GM10248 (cell line): Measurements from ENCODE around the gene PDGFD.

Experiments
- CTCF ChIA-PET: fragments of 300-600 bp; sonication (Branson Sonifier 250); formaldehyde crosslinking; extraction: SDS; loops from one replicate; lab custom pipeline; 2021; ENCODE audit warnings: antibody characterized with exemption; lab: Yijun Ruan, JAX
- POLR2A ChIA-PET: fragments of 350-650 bp; sonication (Branson Sonifier 250); formaldehyde crosslinking; extraction: SDS; loops from one replicate; lab custom pipeline; 2020; ENCODE audit warnings: antibody characterized with exemption; lab: Yijun Ruan, JAX
- DNase-seq: peaks from one replicate; pipeline ENCODE4 v3.0.0; 2012; ENCODE audit errors: extremely low spot score
- TF ChIP-seq, protein P1 (sequence below): IDR thresholded peaks from 2 replicates; pipeline ENCODE4 v1.5.1; 2012; ENCODE audit warnings: mild to moderate bottlenecking, low read depth; ENCODE audit errors: extremely low read depth, missing control alignments, control extremely low read depth

PDGFD gene

DNA sequence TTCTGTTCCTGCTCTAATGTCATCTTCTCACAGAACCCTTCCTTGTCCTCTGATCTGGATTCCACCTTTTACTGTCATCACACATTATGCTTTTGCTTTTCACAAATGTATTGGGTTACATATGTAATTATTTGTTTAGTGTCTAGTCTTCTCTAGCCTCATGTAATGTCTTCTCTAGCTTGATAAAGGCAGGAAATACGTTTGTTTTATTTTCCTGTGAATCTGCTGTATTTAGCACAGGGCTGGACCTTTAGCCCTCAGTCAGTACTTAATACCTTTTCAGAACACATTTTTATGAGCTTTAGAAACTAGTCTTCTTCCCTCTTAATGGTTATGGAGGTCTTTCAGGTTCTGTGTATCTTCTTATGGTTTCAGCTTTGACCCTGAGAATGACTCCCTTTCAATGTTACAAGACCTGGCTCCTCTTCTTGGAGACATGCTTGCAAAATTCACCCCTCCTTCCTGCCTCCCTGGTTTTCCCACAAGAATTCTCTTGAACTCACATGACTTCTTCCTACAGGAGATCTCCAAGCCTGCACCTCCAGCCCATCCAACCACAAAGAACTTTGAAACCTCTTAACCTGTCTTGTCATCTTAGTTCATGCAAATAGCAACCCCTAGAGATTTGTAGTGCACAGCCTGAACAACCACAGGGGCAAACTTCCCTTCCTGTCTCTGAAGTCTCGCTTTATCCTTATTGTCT is 260.2 kb downstream of the PDGFD start:
- no peak for DNase-seq
- TF ChIP-seq, protein P1, sequence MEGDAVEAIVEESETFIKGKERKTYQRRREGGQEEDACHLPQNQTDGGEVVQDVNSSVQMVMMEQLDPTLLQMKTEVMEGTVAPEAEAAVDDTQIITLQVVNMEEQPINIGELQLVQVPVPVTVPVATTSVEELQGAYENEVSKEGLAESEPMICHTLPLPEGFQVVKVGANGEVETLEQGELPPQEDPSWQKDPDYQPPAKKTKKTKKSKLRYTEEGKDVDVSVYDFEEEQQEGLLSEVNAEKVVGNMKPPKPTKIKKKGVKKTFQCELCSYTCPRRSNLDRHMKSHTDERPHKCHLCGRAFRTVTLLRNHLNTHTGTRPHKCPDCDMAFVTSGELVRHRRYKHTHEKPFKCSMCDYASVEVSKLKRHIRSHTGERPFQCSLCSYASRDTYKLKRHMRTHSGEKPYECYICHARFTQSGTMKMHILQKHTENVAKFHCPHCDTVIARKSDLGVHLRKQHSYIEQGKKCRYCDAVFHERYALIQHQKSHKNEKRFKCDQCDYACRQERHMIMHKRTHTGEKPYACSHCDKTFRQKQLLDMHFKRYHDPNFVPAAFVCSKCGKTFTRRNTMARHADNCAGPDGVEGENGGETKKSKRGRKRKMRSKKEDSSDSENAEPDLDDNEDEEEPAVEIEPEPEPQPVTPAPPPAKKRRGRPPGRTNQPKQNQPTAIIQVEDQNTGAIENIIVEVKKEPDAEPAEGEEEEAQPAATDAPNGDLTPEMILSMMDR = no peak
- ChIA-PET CTCF (interaction anchor here (1.4 kb wide), 1 partner anchor 17 kb away, joined by 5 read pairs; no protein-coding TSS in a partner anchor), POLR2A (no interaction called here)

DNA sequence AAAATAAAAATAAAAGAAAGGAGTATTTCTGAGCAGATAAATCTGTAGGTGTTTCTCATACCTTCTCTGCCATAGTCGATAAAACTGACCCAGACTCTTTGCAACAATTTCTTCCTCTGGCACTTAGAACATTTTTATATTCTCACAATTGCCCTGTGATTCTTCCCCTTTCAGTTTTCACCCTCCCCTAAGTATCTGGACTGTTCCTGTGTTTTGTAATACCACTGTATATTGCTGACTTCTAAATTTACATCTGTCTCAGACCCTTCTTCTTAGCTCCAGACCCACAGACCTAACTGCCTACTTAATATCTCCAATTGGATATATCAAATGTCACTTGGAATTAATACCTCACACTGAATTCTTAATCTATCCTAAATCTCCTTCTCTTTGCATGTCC is 261.0 kb downstream of the PDGFD start:
- ChIA-PET CTCF (interaction anchor here (1.4 kb wide), 1 partner anchor 16 kb away, joined by 5 read pairs; no protein-coding TSS in a partner anchor), POLR2A (no interaction called here)
- TF ChIP-seq, protein P1 = no peak
- no peak for DNase-seq

DNA sequence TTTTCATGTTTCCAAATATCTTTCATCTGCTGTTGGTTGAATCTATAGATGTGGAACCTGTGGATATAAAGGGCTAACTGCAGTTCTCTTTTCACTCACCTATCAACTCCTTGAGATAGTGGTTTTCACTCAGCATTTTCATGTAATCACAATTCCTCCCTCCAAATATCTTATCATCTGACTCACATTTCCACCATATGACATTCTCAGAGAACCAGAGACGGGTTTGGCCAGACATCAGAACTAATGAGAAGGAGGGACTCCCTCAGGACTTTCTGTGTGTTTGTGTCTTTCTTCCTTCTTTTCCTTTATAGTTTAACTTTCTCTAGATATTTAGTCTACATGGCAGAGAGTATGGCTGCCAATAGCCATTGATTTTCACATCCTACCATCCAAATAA is 262.3 kb downstream of the PDGFD start:
- CTCF ChIA-PET = no interaction called here
- DNase-seq = no peak
- POLR2A ChIA-PET = no interaction called here
- TF ChIP-seq, protein P1 = no peak

DNA sequence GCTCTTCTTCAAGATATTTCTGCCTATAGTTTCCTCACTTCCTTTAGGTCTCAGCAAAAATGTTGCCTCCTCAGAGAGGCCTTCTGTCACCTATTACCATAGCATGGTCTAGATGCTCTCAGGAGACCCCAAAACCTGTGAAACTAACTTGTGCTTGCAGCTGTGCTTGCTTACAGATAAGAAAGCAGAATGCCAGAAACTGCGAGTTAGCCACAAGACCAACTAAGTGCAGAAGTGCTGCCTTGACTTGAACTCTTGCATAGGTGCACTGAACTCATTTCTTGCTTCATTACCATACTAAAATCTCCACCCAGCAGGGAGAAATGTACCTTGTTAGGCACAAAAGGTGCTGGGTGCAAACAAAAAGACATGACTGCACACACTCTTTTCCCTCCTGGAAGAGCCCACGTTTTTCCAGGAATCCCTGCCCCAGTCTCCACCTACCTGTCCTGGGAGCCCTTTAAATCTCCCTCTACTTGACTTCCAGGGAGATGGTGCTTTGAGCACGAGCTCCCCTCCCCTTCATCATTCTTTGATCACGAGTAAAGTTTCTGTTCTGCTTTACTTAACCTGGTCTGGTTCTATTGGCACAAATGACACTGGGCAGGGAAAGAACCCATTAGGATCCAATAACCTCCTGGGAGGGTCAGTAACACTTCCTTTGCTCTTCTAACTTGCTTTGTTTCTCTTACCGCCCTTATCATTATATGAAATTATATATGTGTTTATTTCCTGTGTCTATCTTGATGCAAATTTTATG is 265.2 kb downstream of the PDGFD start:
- POLR2A ChIA-PET = no interaction called here
- TF ChIP-seq, protein P1 = no peak
- DNase-seq = no peak
- CTCF ChIA-PET = interaction anchor here (1.0 to 1.8 kb wide), 4 partner anchors 9 to 16 kb away, joined by 3 to 5 read pairs (median 4); no protein-coding TSS in a partner anchor

DNA sequence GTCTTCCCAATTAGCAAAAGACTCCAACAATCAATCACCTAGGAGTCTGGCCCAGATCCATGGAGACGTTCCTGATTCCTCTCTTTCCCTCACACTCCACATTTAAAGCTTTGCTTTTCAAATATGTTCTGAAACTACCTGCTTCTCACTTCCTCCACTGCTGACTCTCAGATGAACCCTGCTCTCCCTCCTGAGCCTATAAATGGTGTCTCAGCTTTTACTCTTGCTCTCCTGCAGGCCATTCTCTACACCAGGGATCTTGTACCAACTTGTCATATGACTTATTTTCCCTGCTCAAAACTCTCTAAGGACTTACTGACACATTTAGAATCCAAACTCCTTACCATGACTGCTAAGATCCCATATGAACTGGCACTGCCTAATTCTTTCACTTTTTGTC is 265.9 kb downstream of the PDGFD start:
- ChIA-PET POLR2A (interaction anchor here (0.6 kb wide), 1 partner anchor 64 kb away, joined by 10 read pairs; no protein-coding TSS in a partner anchor), CTCF (interaction anchor here (1.0 to 1.2 kb wide), 2 partner anchors 10 to 15 kb away, joined by 3 to 4 read pairs; no protein-coding TSS in a partner anchor)
- TF ChIP-seq, protein P1 = no peak
- DNase-seq = peak; percentile 29

DNA sequence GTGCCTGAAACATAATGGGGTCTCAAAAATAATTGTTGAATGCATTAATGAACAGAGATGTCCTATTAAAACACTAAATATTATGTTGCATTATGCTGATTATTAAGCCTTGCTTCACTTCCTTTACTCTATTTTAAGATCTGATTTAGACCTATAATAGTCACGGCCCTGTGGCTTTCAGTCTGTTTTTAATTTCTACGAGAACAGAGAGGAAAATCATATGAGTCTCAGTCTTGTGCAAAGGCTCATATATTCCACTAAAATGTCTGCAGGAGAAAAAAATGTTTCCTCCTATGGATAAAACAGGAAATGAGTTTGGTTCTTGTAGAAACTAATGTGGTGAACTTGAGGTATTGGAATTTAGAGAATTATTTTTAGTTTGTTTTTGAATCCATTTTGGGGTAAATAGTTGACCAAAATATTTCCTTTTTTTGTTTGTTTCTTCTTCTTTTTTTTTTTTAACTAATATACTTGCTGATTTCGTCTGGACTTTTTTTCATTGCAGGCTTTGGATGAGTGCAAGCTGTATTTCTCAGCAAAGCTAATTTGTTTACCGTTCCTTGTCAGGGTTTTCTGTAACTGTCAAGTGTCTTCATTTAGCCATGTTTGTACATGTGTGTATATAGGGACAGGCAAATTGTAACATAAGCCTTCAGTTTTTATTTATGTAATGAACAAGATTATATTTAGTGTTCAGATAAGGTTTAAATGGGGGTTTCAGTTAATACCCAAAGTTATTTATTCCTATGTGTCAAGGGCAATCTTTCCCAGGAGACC is 266.6 kb downstream of the PDGFD start:
- ChIA-PET CTCF (interaction anchor here (1.0 kb wide), 1 partner anchor 14 kb away, joined by 3 read pairs; no protein-coding TSS in a partner anchor), POLR2A (interaction anchor here (0.6 kb wide), 1 partner anchor 63 kb away, joined by 10 read pairs; no protein-coding TSS in a partner anchor)
- no peak for DNase-seq
- TF ChIP-seq, protein P1 = no peak
